NCI-H2107 treated with DMSO at 0.1 percent for 48 hours (cell line): ENCODE results near the gene ARAP3.

ENCODE experiments used
- DNase-seq: peaks from one replicate; lab custom pipeline; 2025; ENCODE audit not compliant: unreplicated experiment; lab: John Stamatoyannopoulos, UW

The ARAP3 gene

DNA sequence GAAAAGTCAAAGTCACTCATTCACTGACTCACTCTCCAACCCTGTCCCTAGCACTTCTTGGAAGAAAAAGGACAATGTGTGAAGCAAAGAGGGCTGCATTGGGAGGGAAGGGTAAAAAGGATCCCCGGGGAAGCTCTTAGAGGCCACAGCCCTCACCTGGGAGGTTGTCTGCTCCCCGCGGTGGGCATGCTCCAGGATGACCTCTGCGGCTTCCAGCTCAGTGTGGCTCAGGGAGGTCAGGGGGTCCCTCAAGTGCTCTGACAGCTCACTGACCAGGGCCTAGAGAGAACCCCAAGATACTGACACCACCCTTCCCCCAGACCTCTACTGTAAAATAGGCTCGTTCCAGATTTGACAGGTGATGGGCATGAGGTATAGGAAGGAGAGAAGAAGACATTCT, 34.8 kb downstream of the ARAP3 start:
- DNase-seq = no peak

GRCh38 chr5:141646026-141646425, 36.0 kb downstream of the ARAP3 start:
- no peak for DNase-seq

DNA sequence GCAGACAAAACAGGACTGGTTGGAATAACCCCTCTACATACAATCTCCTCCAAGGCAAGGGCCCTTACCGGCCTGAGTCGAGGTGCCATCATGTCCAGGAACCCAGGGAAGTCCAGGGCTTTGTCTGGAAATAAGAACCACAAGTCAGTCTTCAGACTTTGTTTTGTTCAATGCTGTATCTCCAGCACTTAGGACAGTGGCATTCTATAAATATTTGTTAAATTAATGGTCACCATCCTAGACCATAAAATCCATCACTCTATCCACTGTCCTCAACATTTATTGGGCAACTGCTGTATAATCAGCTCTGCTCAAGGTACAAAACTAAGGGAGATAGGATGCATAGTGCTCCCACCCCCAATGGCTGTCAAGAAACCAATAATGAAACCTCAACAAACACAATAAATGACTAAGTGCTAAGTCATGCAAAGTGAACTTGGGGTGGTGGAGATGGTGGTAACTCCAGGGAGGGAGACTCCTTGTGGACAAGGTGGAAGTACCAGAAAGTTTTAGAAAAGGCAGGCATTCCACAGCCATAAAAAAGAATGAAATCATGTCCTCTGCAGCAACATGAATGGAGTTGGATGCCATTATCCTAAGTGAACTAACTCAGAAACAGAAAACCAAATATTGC, 40.3 kb downstream of the ARAP3 start:
- no peak for DNase-seq

DNA sequence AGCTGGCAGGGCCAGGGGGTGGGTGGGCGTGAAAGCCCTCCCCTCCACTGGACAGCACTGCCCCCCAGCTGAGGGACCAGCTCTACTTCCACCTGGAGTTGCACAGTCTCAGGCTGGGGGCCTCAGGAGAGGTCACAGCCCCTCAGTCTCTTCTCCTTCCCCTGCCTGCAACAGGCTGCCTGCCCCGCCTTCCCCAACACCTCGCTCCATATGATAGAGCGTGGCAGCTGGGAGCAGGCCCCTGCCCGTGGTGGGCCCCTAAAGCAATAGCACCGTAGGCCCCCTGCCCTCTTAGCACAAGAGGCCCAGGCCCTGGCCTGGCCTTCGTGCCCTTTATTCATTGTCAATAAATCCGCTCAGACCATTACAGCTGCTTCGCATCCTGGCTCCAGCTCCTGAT, 41.3 kb downstream of the ARAP3 start:
- DNase-seq = no peak

- DNase-seq = no peak
Measured at GRCh38 chr5:141640051-141640415, 42.0 kb downstream of the ARAP3 start.

DNA sequence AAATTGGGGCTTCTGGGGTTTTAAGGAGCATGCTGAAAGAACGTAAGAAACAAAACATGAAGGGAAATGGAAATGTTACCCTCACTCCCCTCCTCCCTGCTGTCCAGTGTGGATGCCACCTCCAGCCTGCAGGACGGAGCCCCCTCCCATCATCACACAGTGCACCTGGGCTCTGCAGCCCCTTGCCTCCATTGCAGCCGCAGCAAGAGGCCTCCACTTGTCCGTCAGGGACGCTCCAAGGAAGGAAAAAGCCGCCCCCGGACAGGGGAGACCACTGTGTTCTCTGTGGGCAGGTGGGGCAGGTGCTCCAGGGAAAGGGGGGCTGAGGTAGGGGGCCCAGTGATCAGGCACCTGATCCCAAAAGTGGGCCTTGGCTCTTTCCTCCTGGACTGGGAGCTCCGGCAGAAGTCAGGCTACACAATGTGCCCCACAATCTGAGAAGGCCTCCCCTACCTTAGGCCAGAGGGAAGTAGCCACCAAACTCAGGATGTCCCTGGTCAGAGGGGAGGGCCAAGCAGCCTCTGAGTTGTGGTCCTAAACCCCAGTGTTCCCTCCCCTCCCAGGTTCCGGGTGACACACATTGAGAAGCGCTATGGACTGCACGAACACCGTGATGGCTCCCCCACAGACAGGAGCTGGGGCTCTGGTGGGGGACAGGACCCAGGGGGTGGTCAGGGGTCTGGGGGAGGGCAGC, 42.5 kb downstream of the ARAP3 start:
- DNase-seq = no peak

- DNase-seq = no peak
Measured at GRCh38 chr5:141638771-141639170, 43.3 kb downstream of the ARAP3 start.

GRCh38 chr5:141637767-141638419, 44.1 kb downstream of the ARAP3 start:
- DNase-seq = no peak

GRCh38 chr5:141637123-141637766, 44.8 kb downstream of the ARAP3 start:
- no peak for DNase-seq

DNA sequence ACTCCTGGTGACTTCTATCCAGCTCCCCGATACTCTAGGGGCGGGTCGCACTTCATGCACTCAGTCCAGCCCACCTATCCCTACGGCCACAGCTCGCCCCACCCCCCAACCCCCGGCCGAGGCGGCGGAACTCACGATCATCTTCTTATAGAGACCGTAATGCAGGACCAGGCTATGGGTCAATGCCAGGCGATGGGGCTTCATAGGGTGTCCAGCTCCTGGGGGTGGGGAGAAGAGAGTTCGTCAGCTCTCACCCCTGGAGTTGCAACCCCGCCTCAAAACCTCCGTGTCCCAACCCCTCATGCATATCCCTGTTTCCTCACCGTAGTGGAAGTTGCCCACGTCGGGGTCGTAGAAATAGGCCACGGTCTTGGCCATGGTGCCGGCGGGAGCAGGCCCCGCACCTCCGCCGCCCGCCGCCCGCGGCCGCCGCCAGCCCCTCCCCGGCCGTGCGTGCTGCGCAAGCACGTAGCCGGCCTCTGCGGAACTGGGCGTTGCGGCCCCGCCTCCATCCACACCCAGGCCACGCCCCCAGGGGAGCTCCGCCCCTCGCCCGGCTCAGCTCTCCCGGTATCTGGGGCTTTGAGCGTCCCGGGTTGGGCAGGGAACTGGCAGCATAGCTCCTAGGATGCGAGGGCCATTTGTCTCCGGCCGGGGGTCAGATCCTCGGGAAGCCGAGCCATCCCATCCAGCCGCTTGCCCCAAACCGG, 45.5 kb downstream of the ARAP3 start, which contains the start of the genes HDAC3 and RELL2:
HDAC3 (minus strand) TSS at position 437 of the 710 bp plus-strand sequence; CDS start at position 378, 59 bp downstream.
RELL2 (plus strand) TSS at position 585 of the 710 bp plus-strand sequence. CDS start 1,229 bp downstream, outside the sequence.
- peak; percentile 49 for DNase-seq

DNA sequence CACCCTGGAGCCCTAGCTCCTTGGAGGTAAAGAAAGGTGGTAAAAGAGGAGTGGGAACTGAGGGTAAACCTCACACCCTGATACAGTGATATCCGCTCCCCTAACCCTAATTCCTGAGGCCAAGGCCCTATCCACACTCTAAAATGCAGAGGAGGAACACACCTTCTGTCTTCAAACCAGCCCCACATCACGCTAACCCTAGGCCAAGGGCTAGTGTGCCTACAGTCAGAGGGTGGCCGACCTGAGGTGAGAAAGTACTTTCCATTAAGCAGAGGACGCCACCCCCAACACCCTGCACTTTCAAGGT, 46.0 kb downstream of the ARAP3 start:
- no peak for DNase-seq

GRCh38 chr5:141635646-141636045, 46.4 kb downstream of the ARAP3 start:
- no peak for DNase-seq

- DNase-seq = no peak
Measured at GRCh38 chr5:141634720-141635119, 47.3 kb downstream of the ARAP3 start.

DNA sequence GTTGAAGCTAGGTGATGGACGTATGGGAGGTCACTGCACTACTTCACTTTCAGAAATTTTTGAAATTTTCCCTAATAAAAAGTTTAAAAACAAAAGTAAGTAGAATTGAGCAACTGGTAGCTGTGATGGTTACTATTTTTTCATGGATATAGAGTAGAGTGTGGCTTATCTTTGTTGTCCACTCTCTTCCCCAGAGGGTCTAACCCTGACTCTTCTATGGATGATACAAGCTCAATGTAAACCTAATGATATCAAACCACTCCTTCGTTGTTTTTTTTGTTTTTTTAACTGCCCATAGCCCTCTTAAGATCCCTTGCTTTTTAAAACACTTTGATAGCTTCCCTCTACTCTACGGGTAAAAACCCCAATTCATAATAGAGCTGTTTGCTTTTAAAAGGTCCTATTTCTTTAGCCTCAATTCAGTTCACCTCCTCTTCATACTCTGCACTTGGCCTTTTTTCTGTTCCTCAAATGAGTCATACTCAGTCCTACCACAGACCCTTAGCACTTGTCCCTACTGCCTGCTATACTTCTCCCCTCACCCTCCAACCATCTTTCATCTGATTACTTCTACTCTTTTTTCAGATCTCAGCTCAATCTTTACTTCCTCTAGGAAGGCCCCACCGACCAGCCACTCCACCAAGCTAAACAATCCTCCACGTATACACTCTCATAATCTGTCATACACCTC, 48.0 kb downstream of the ARAP3 start:
- DNase-seq = no peak

GRCh38 chr5:141632650-141633049, 49.4 kb downstream of the ARAP3 start:
- no peak for DNase-seq

DNA sequence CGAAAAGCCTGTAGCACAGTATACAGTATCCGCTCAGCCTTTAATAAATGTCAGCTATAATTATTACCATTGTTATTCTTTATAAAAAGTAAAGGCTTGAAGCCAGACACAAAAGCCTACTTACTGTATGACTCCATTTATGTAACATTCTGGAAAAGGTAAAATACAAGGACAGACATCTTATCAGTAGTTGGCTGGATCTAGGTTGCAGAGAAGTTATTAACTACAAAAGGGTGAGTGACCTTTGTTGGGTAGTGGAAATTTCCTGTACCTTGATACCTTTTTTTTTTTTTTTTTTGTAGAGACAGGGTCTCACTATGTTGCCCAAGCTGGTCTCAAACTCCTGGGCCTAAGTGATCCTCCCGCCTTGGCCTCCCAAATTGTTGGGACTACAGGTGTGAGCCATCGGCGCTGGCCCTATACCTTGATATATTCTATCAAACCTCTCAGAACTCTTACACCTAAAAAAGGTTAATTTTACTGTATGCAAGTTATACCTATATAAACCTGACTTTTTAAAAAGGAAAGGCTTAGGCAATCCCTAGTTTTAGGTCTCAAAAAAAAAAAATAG, 51.4 kb downstream of the ARAP3 start:
- no peak for DNase-seq

DNA sequence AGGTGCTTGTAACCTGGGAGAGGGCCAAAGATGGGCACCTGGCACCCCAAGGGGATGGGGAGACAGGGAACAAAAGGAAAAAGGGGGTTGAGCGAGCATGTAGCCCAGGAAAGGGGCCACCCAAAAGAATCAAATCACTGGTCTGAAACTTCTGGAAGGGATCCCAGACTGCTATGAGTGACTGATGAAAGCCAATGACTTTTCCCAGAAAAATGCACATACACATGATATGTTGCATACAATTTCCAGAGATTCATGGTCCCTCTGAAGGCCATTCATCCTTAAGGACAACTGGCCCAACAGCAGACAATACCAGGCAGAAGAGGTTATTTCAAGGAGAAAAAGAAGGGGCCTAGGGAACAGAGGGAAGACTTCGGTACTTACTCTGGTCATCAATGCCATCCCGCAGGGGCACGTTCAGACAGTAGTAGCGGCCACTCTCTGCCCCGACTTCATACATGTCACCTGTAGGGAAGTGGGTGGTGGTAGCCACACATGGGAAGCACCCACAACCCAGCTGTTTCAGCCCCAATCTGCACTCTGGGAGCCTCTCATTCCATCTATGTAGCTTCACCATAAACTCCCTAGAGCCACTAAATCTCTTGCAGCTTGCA, 53.7 kb downstream of the ARAP3 start:
- no peak for DNase-seq

- DNase-seq = no peak
Measured at GRCh38 chr5:141623611-141624010, 58.4 kb downstream of the ARAP3 start.

DNA sequence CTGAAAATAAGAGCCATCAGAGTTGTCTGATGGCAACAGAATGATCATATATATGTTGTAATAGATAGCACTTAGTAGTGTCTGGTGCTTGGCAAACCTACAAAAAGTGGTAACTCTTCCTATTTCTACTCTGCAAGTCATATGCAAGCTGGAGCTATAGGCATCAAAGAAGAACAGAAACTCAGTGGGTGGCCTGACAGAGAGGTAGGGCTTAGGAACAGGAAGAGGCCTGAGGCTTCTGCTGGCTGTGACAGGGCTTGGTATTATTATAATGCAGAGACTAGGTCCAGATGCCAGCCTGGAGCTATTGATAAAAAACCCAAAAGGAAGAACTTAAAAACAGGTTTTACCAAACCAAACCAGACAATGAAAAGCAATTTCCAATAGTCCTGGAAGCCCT, 58.8 kb downstream of the ARAP3 start:
- DNase-seq = no peak
